Mesenteric fat pad (tissue), 1 donor: ENCODE results near the gene RNF10. TPM values are rescaled to one million over a fixed set of nuclear protein-coding genes. Genes with fewer than 3 reads are reported as not detected.
"Not testable (repeated sequence)": the region's sequence is repeated elsewhere in the genome, so short reads cannot be mapped to it uniquely, and the experiment has no call there.

ENCODE experiments used
- DNase-seq: peaks from one replicate; pipeline ENCODE4 v3.0.0-alpha.2; 2020; ENCODE audit warnings: low spot score
- total RNA-seq: library from RNA; stranded (reverse); fragmentation: NEBNext Ultra II Directional; extraction: Animal tissue kit (Norgen Biotek cat#: 25700); gene quantifications from one replicate; pipeline ENCODE4 v1.2.1, GENCODE V29; 2021
- donor health status: DM: yes; HTN: yes; CAD: no.

The RNF10 gene
- total RNA-seq, 1 donor from 2014 or later: 224 TPM

GRCh38 chr12:120610560-120610959 is 76.4 kb downstream of the RNF10 start:
- no peak for DNase-seq

- not testable (repeated sequence) for DNase-seq
Measured at GRCh38 chr12:120611534-120611933, 77.4 kb downstream of the RNF10 start.

- DNase-seq: no peak
Measured at GRCh38 chr12:120614848-120615247, 80.7 kb downstream of the RNF10 start.

GRCh38 chr12:120617193-120617592 is 83.0 kb downstream of the RNF10 start:
- DNase-seq: not testable (repeated sequence)

GRCh38 chr12:120617767-120618166 is 83.6 kb downstream of the RNF10 start:
- not testable (repeated sequence) for DNase-seq

GRCh38 chr12:120618954-120619615 is 84.9 kb downstream of the RNF10 start:
- no peak for DNase-seq

GRCh38 chr12:120620624-120621023 is 86.5 kb downstream of the RNF10 start:
- DNase-seq: no peak

GRCh38 chr12:120625557-120626419 is 91.6 kb downstream of the RNF10 start:
- no peak for DNase-seq

Other genes with a start within 250 kb of the RNF10 start
- 7,466 TPM for gene RNU4-2, start 242.5 kb upstream of the RNF10 start, total RNA-seq
- 976 TPM for gene RNU4-1, start 241.1 kb upstream of the RNF10 start, total RNA-seq
- gene SIRT4, start 232.0 kb upstream of the RNF10 start, total RNA-seq: 1.6 TPM
- gene PLA2G1B, start 206.6 kb upstream of the RNF10 start, total RNA-seq: 1.8 TPM
- 0.58 TPM for gene MSI1, start 165.2 kb upstream of the RNF10 start, total RNA-seq
- 312 TPM for gene COX6A1, start 96.2 kb upstream of the RNF10 start, total RNA-seq
- 19.9 TPM for gene TRIAP1, start 88.0 kb upstream of the RNF10 start, total RNA-seq
- 27.7 TPM for gene GATC, start 87.9 kb upstream of the RNF10 start, total RNA-seq
- 120 TPM for gene SRSF9, start 64.6 kb upstream of the RNF10 start, total RNA-seq
- 142 TPM for gene DYNLL1, start 38.2 kb upstream of the RNF10 start, total RNA-seq
- gene COQ5, start 5.2 kb upstream of the RNF10 start, total RNA-seq: 23.3 TPM
- 33.8 TPM for gene POP5, start 47.0 kb downstream of the RNF10 start, total RNA-seq
- 5.5 TPM for gene CABP1, start 106.3 kb downstream of the RNF10 start, total RNA-seq
- 154 TPM for gene MLEC, start 152.8 kb downstream of the RNF10 start, total RNA-seq
- 20.4 TPM for gene UNC119B, start 176.1 kb downstream of the RNF10 start, total RNA-seq
- gene ACADS, start 191.5 kb downstream of the RNF10 start, total RNA-seq: 66.9 TPM